Fibroblast of lung (primary cell): ENCODE data around the gene CAB39L.

Experiments used
- CTCF ChIP-seq, 2 donors: IDR thresholded peaks in 1 of 2; conservative IDR thresholded peaks in 1 of 2; 1 replicate in 1 of 2; 2 replicates in 1 of 2; pipeline ENCODE4 v1.5.1; 2011 to 2012; ENCODE audit warnings: low read length in 2 of 2, control low read depth in 1 of 2, inconsistent platforms in 1 of 2, low read depth in 1 of 2, mild to moderate bottlenecking in 1 of 2
- EZH2 ChIP-seq: IDR thresholded peaks from 2 replicates; pipeline ENCODE4 v1.5.1; 2012; ENCODE audit warnings: low read length, control low read depth, mild to moderate bottlenecking; ENCODE audit errors: missing control alignments

- TF ChIP-seq CTCF (conservative IDR thresholded peaks at IDR 0.05 in 1 of 2, IDR thresholded peaks at IDR 0.05 in 1 of 2; ENCODE audit: low read depth in 1 of 2, low read length in 2 of 2): no peak
- TF ChIP-seq EZH2: no peak
These were observed 67.7 kb downstream of the CAB39L start for GRCh38 chr13:49376121-49376520.
